Subcutaneous adipose tissue (tissue), 4 donors: Measurements from ENCODE around the gene DHX35. TPM values are rescaled to one million over a fixed set of nuclear protein-coding genes. Genes with fewer than 3 reads are reported as not detected.

Experiments used
- CTCF ChIP-seq: fragments of 450-650 bp; IDR thresholded peaks from one replicate; pipeline ENCODE4 v1.5.1; 2016; ENCODE audit warnings: low read depth, mild to moderate bottlenecking, control low read depth, antibody characterized with exemption, moderate library complexity
- total RNA-seq, 4 donors: library from RNA; depleted of rRNA; stranded (reverse); fragments of >200 nt; gene quantifications; one replicate each; pipeline ENCODE4 v1.1.0, GENCODE V29; 2016

The DHX35 gene
- total RNA-seq, 4 donors from 2014 or later = 10.6 to 14.5 (median 12.5) TPM

GRCh38 chr20:38965264-38965663, 3.1 kb downstream of the DHX35 start:
- TF ChIP-seq CTCF = no peak

- TF ChIP-seq CTCF = no peak
These were observed 5.9 kb downstream of the DHX35 start for GRCh38 chr20:38968090-38968489.

DNA sequence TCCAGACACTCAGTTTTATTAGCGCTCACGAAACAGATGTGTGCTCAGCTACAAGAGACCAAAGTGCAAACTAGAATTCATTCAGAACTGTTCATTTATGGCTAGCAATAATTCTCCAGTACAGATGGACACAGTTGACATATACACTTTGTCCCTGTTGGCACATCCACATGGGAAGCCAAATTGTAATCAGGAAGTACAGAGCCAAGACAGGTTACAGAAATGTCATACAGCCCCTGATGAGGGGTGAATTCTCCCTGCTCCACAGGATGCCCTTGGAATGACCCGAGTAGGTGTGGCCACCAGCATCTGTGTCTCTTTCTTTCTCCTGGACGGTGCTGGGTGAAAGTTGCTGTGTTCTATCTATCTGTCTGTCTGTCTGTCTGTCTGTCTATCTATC, 7.6 kb downstream of the DHX35 start:
- no peak for TF ChIP-seq CTCF

DNA sequence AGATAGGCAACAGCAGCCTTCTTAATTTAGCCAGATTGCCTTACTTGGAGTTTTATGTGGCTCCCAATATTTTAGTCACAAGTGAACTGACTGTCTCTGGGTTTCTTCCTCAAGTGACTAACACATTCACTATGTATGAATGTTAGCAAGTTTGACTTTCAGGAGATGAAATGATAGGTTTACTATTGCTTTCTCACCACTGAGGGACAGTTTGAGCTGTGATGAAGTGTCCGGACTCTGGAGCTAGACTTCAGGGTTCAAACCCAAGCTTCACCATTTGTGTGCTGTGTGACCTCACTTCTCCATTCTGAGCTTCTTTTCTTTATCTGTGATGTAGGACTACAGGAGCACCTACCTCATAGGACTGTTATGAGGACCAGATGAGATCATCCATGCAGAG, 8.2 kb downstream of the DHX35 start:
- no peak for TF ChIP-seq CTCF

- no peak for TF ChIP-seq CTCF
These were observed 11.0 kb downstream of the DHX35 start for GRCh38 chr20:38973107-38973506.

GRCh38 chr20:38973645-38974044, 11.5 kb downstream of the DHX35 start:
- TF ChIP-seq CTCF = no peak

DNA sequence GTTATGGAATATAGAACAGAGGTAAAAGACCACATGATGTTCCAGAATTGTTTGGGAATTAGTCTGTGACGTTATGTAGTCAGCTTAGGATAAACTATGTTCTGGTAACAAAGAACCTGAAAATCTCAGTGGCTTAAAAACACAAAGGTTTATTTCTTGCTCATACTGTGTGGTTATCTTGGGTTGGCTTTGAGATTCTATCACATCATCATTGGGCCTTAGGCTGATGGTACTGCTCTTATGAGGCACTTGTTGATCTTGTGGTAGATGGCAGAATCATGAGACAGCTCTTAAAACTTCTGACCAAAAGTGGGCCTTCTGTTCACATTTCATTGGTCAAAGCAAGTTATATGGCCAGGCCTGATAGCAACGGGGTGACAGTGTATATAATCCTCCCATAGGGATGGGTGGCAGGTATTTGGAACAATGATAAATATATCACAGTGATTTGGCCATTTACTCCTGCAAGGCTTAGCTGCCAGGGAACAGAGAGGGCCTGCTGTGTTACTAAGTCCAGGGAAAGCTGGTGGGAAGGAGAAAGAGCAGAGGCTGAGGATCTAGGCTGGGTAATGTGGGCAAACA, 13.5 kb downstream of the DHX35 start:
- no peak for TF ChIP-seq CTCF
